ENCODE data around the gene ZDHHC1.

The ZDHHC1 gene

GRCh38 chr16:67448580-67448979, 32.3 kb upstream of the ZDHHC1 start:
- no peak for DNase-seq (ENCODE audit: low read depth in 4 of 4, low spot score in 1 of 4)

- peak; percentile 28 to 71 (median 56) for DNase-seq (ENCODE audit: low read depth in 4 of 4, low spot score in 1 of 4)
Measured at GRCh38 chr16:67447508-67448076, 31.3 kb upstream of the ZDHHC1 start.

GRCh38 chr16:67446968-67447507, 30.8 kb upstream of the ZDHHC1 start:
- no peak for DNase-seq (ENCODE audit: low read depth in 4 of 4, low spot score in 1 of 4)

- DNase-seq (ENCODE audit: low read depth in 4 of 4, low spot score in 1 of 4), result no peak
Measured at GRCh38 chr16:67445913-67446907, 29.9 kb upstream of the ZDHHC1 start.

- DNase-seq (ENCODE audit: low read depth in 4 of 4, low spot score in 1 of 4), result no peak
Measured at GRCh38 chr16:67445441-67445912, 29.2 kb upstream of the ZDHHC1 start.

- DNase-seq (ENCODE audit: low read depth in 4 of 4, low spot score in 1 of 4), result no peak
Measured at GRCh38 chr16:67445126-67445426, 28.8 kb upstream of the ZDHHC1 start.

GRCh38 chr16:67444259-67445125, 28.2 kb upstream of the ZDHHC1 start:
- DNase-seq (ENCODE audit: low read depth in 4 of 4, low spot score in 1 of 4), result no peak

- no peak for DNase-seq (ENCODE audit: low read depth in 4 of 4, low spot score in 1 of 4)
Measured at GRCh38 chr16:67443265-67443664, 27.0 kb upstream of the ZDHHC1 start.

- no peak for DNase-seq (ENCODE audit: low read depth in 4 of 4, low spot score in 1 of 4)
Measured at GRCh38 chr16:67442581-67443255, 26.4 kb upstream of the ZDHHC1 start.

GRCh38 chr16:67441907-67442306, 25.6 kb upstream of the ZDHHC1 start:
- no peak for DNase-seq (ENCODE audit: low read depth in 4 of 4, low spot score in 1 of 4)

- no peak for DNase-seq (ENCODE audit: low read depth in 4 of 4, low spot score in 1 of 4)
Measured at GRCh38 chr16:67441271-67441753, 25.0 kb upstream of the ZDHHC1 start.

- no peak for DNase-seq (ENCODE audit: low read depth in 4 of 4, low spot score in 1 of 4)
Measured at GRCh38 chr16:67438824-67439393, 22.6 kb upstream of the ZDHHC1 start.

- DNase-seq (ENCODE audit: low read depth in 4 of 4, low spot score in 1 of 4), result no peak
Measured at GRCh38 chr16:67438098-67438791, 22.0 kb upstream of the ZDHHC1 start.

GRCh38 chr16:67437513-67437912, 21.2 kb upstream of the ZDHHC1 start:
- no peak for DNase-seq (ENCODE audit: low read depth in 4 of 4, low spot score in 1 of 4)

- DNase-seq (ENCODE audit: low read depth in 4 of 4, low spot score in 1 of 4), result no peak
Measured at GRCh38 chr16:67436640-67437193, 20.4 kb upstream of the ZDHHC1 start.

- no peak for DNase-seq (ENCODE audit: low read depth in 4 of 4, low spot score in 1 of 4)
Measured at GRCh38 chr16:67435758-67436164, 19.5 kb upstream of the ZDHHC1 start.

- DNase-seq (ENCODE audit: low read depth in 4 of 4, low spot score in 1 of 4), result no peak
Measured at GRCh38 chr16:67433131-67433719, 16.9 kb upstream of the ZDHHC1 start.

- no peak for DNase-seq (ENCODE audit: low read depth in 4 of 4, low spot score in 1 of 4)
Measured at GRCh38 chr16:67432506-67432890, 16.2 kb upstream of the ZDHHC1 start.
